ENCODE results near the gene AREL1. TPM values are rescaled to one million over a fixed set of nuclear protein-coding genes. Genes with fewer than 3 reads are reported as not detected.
"Not testable (repeated sequence)": the region's sequence is repeated elsewhere in the genome, so short reads cannot be mapped to it uniquely, and the experiment has no call there.

AREL1 gene
- polyA plus RNA-seq (2012; ENCODE audit: insufficient read depth, insufficient read length, low read depth): 39.9 TPM

- peak; percentile 83 for DNase-seq
- Histone ChIP-seq H3K9me3 (no peaks in the 10 kb centered on the region), H3K4me1 (no peaks in the 10 kb centered on the region), H3K4me3 (ENCODE audit: low read depth, low read length) (peak within 1 kb of the TSS; percentile 100), H3K36me3 (peaks cover 17% of the 10 kb centered on the region), H3K27me3 (no peaks in the 10 kb centered on the region)
- TF ChIP-seq CTCF (IDR thresholded peaks at IDR 0.05; ENCODE audit: low read depth, low read length): no peak
These were observed at the start of gene AREL1, which contains the start of gene FCF1 for GRCh38 chr14:74712499-74713394. AREL1 (minus strand) TSS chr14:74713080; CDS start chr14:74685615, 27,465 bp downstream. FCF1 (plus strand) TSS chr14:74713144; CDS start chr14:74713198, 54 bp downstream.

GRCh38 chr14:74758505-74758904 is 45.6 kb upstream of the AREL1 start:
- H3K4me1 ChIP-seq; DNase-seq; H3K36me3 ChIP-seq; H3K4me3 ChIP-seq (ENCODE audit: low read depth, low read length); H3K27me3 ChIP-seq; H3K9me3 ChIP-seq: not testable (repeated sequence)

- H3K4me1 ChIP-seq: no peaks in the 10 kb centered on the region
- DNase-seq: no peak
These were observed 43.4 kb upstream of the AREL1 start for GRCh38 chr14:74756326-74756725.

GRCh38 chr14:74754899-74755298 is 42.0 kb upstream of the AREL1 start:
- Histone ChIP-seq H3K4me3 (ENCODE audit: low read depth, low read length) (no peak overlapping the region), H3K27me3 (no peaks in the 10 kb centered on the region), H3K4me1 (no peaks in the 10 kb centered on the region), H3K9me3 (no peaks in the 10 kb centered on the region), H3K36me3 (no peaks in the 10 kb centered on the region)
- no peak for DNase-seq
- TF ChIP-seq CTCF (IDR thresholded peaks at IDR 0.05; ENCODE audit: low read depth, low read length): no peak

More at GRCh38 chr14:74756326-74756725, 43.4 kb upstream of the AREL1 start:
- no peak overlapping the region for H3K4me3 ChIP-seq (ENCODE audit: low read depth, low read length)
- no peak for TF ChIP-seq CTCF (IDR thresholded peaks at IDR 0.05; ENCODE audit: low read depth, low read length)
- H3K36me3 ChIP-seq: no peaks in the 10 kb centered on the region
- no peaks in the 10 kb centered on the region for H3K9me3 ChIP-seq
- H3K27me3 ChIP-seq: no peaks in the 10 kb centered on the region

GRCh38 chr14:74754157-74754556 is 41.3 kb upstream of the AREL1 start:
- no peaks in the 10 kb centered on the region for H3K4me1 ChIP-seq
- H3K27me3 ChIP-seq: no peaks in the 10 kb centered on the region
- no peaks in the 10 kb centered on the region for H3K9me3 ChIP-seq
- no peak for DNase-seq
- no peaks in the 10 kb centered on the region for H3K36me3 ChIP-seq
- no peak overlapping the region for H3K4me3 ChIP-seq (ENCODE audit: low read depth, low read length)
- no peak for TF ChIP-seq CTCF (IDR thresholded peaks at IDR 0.05; ENCODE audit: low read depth, low read length)

GRCh38 chr14:74747237-74747636 is 34.4 kb upstream of the AREL1 start:
- no peaks in the 10 kb centered on the region for H3K27me3 ChIP-seq
- H3K4me1 ChIP-seq: no peaks in the 10 kb centered on the region
- DNase-seq: no peak

More at GRCh38 chr14:74747237-74747636, 34.4 kb upstream of the AREL1 start:
- H3K9me3 ChIP-seq: no peaks in the 10 kb centered on the region
- no peak for TF ChIP-seq CTCF (IDR thresholded peaks at IDR 0.05; ENCODE audit: low read depth, low read length)
- H3K36me3 ChIP-seq: no peaks in the 10 kb centered on the region
- H3K4me3 ChIP-seq (ENCODE audit: low read depth, low read length): no peak overlapping the region

Measured in BE2C (cell line).